Smooth muscle cell (in vitro differentiated cells): ENCODE measurements around the gene FBLIM1. TPM values are rescaled to one million over a fixed set of nuclear protein-coding genes. Genes with fewer than 3 reads are reported as not detected.
A peak's percentile ranks its signal among the peaks of the same experiment; 100 is the strongest.

Experiments used
- DNase-seq: peaks from one replicate; lab custom pipeline; 2025; ENCODE audit not compliant: unreplicated experiment; lab: John Stamatoyannopoulos, UW
- H2AFZ ChIP-seq: fragments of 200-600 bp; sonication (generic); 2 replicates; pipeline ENCODE4 v1.6.0; 2016; ENCODE audit warnings: antibody characterized with exemption, low read depth, mild to moderate bottlenecking
- H3F3A ChIP-seq: fragments of 200-600 bp; sonication (generic); 2 replicates; pipeline ENCODE4 v1.6.0; 2017; ENCODE audit warnings: antibody characterized with exemption, low read depth
- H3K27ac ChIP-seq: fragments of 200-600 bp; sonication (generic); 2 replicates; pipeline ENCODE4 v1.5.1; 2016; ENCODE audit warnings: low read depth, mild to moderate bottlenecking
- H3K27me3 ChIP-seq: fragments of 200-600 bp; sonication (generic); 2 replicates; pipeline ENCODE4 v1.6.1; 2016; ENCODE audit warnings: low read depth, mild to moderate bottlenecking
- H3K36me3 ChIP-seq: fragments of 200-600 bp; sonication (generic); 2 replicates; pipeline ENCODE4 v1.5.1; 2016; ENCODE audit warnings: low read depth
- H3K4me1 ChIP-seq: fragments of 200-600 bp; sonication (generic); 2 replicates; pipeline ENCODE4 v1.5.1; 2016; ENCODE audit warnings: low read depth
- H3K4me2 ChIP-seq: fragments of 200-600 bp; sonication (generic); 2 replicates; pipeline ENCODE4 v1.6.0; 2016; ENCODE audit warnings: mild to moderate bottlenecking
- H3K4me3 ChIP-seq: fragments of 200-600 bp; sonication (generic); 2 replicates; pipeline ENCODE4 v1.5.1; 2016; ENCODE audit warnings: mild to moderate bottlenecking
- H3K79me2 ChIP-seq: fragments of 200-600 bp; sonication (generic); 2 replicates; pipeline ENCODE4 v1.6.0; 2016; ENCODE audit warnings: low read depth, mild to moderate bottlenecking
- H3K9ac ChIP-seq: fragments of 200-600 bp; sonication (generic); 2 replicates; pipeline ENCODE4 v1.6.0; 2016; ENCODE audit warnings: low read depth
- H3K9me3 ChIP-seq: fragments of 200-600 bp; sonication (generic); replicated peaks from 2 replicates; pipeline ENCODE4 v1.5.1; 2016; ENCODE audit warnings: low read depth
- H4K20me1 ChIP-seq: fragments of 200-600 bp; sonication (generic); 2 replicates; pipeline ENCODE4 v1.6.0; 2016; ENCODE audit warnings: low read depth
- CTCF ChIP-seq: fragments of 200-600 bp; sonication (generic); IDR thresholded peaks from 2 replicates; pipeline ENCODE4 v1.5.1; 2017; ENCODE audit warnings: borderline replicate concordance, mild to moderate bottlenecking, antibody characterized with exemption; ENCODE audit not compliant: insufficient read depth, poor library complexity, severe bottlenecking
- WGBS: methylation state at CpG from one replicate; pipeline ENCODE4 v1.1.7; 2016; ENCODE audit warnings: low lambda C conversion rate; 5-methylcytosine and 5-hydroxymethylcytosine counted together
- polyA plus RNA-seq: library from polyadenylated mRNA; unstranded; fragments of >200 nt; fragmentation: Nextera tagmentation; extraction: Ambion mirVana; gene quantifications from 2 replicates; pipeline ENCODE4 v1.2.1, GENCODE V29; 2016
- total RNA-seq: library from RNA; depleted of rRNA; stranded (reverse); fragments of >200 nt; gene quantifications from 2 replicates; pipeline ENCODE4 v1.2.3, GENCODE V29; 2014

Gene FBLIM1
- total and polyA plus RNA-seq, 2 experiments from 2014 or later: 36.7 to 50.8 TPM

GRCh38 chr1:15757575-15758342 is 836 bp upstream of the FBLIM1 start:
- H3K4me1 ChIP-seq: peaks cover 37% of the 10 kb centered on the region
- 7% methylated on average over 23 of the region's 24 CpGs for WGBS
- H3K36me3 ChIP-seq: no peaks in the 10 kb centered on the region
- no peaks in the 10 kb centered on the region for H3K9me3 ChIP-seq
- H3F3A ChIP-seq: peaks cover 15% of the 10 kb centered on the region
- H3K9ac ChIP-seq: no peak overlapping the region
- peak overlapping the region; percentile 90 for H3K4me2 ChIP-seq
- H2AFZ ChIP-seq: peak overlapping the region; percentile 74
- H4K20me1 ChIP-seq: peaks cover 24% of the 10 kb centered on the region
- no peak overlapping the region for H3K27ac ChIP-seq
- peaks cover 38% of the 10 kb centered on the region for H3K79me2 ChIP-seq
- no peak for TF ChIP-seq CTCF
- peak; percentile 44 for DNase-seq
- H3K27me3 ChIP-seq: no peaks in the 10 kb centered on the region
- peak overlapping the region; percentile 86 for H3K4me3 ChIP-seq

GRCh38 chr1:15758953-15759661 is 512 bp downstream of the FBLIM1 start:
- H3K4me3 ChIP-seq: peak overlapping the region; percentile 86
- no peaks in the 10 kb centered on the region for H3K27me3 ChIP-seq
- peak overlapping the region; percentile 90 for H3K4me2 ChIP-seq
- H3K9me3 ChIP-seq: no peaks in the 10 kb centered on the region
- WGBS: under 1% methylated on average over 35 of the region's 58 CpGs
- no peaks in the 10 kb centered on the region for H3K36me3 ChIP-seq
- H3K4me1 ChIP-seq: peaks cover 37% of the 10 kb centered on the region
- H4K20me1 ChIP-seq: peaks cover 38% of the 10 kb centered on the region
- no peak for TF ChIP-seq CTCF
- H3F3A ChIP-seq: peaks cover 15% of the 10 kb centered on the region
- H3K79me2 ChIP-seq: peaks cover 48% of the 10 kb centered on the region
- no peak for DNase-seq
- peak overlapping the region; percentile 88 for H3K9ac ChIP-seq
- peak overlapping the region; percentile 66 for H3K27ac ChIP-seq
- H2AFZ ChIP-seq: peak overlapping the region; percentile 36

GRCh38 chr1:15760520-15761211 is 2.1 kb downstream of the FBLIM1 start:
- Histone ChIP-seq H3F3A (peaks cover 15% of the 10 kb centered on the region), H3K4me3 (peak overlapping the region; percentile 86), H3K27me3 (no peaks in the 10 kb centered on the region), H3K9me3 (no peaks in the 10 kb centered on the region), H3K36me3 (no peaks in the 10 kb centered on the region), H4K20me1 (peaks cover 53% of the 10 kb centered on the region), H3K4me2 (peak overlapping the region; percentile 90), H3K27ac (peak overlapping the region; percentile 66), H3K9ac (peak overlapping the region; percentile 50), H3K4me1 (peaks cover 37% of the 10 kb centered on the region), H3K79me2 (peaks cover 58% of the 10 kb centered on the region), H2AFZ (no peak overlapping the region)
- WGBS: 4% methylated on average over 12 of the region's 12 CpGs
- DNase-seq: peak; percentile 13
- TF ChIP-seq CTCF: no peak
